ENCODE results near the gene RNF10.
"Not testable (repeated sequence)": the region's sequence is repeated elsewhere in the genome, so short reads cannot be mapped to it uniquely, and the experiment has no call there.

Gene RNF10

DNA sequence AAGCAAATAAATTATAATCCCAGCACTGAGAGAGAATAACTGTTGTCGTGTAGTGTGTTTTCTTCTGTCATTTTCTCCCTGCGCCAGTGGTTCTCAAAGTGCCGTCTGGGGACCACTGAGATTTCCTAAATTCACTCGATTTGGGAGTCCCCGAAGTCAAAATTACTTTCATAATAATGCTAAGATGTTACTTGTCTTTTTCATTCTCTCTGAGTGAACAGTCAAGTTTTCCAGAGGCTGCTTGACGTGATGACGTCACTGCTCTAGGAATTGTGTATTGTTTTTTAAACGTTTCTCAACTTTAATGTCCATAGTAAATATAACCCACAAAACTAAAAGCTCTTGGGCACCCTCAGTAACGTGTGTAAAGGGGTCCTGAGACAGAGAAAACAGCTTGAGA lies 47.8 kb downstream of the RNF10 start:
- no peak for DNase-seq

DNA sequence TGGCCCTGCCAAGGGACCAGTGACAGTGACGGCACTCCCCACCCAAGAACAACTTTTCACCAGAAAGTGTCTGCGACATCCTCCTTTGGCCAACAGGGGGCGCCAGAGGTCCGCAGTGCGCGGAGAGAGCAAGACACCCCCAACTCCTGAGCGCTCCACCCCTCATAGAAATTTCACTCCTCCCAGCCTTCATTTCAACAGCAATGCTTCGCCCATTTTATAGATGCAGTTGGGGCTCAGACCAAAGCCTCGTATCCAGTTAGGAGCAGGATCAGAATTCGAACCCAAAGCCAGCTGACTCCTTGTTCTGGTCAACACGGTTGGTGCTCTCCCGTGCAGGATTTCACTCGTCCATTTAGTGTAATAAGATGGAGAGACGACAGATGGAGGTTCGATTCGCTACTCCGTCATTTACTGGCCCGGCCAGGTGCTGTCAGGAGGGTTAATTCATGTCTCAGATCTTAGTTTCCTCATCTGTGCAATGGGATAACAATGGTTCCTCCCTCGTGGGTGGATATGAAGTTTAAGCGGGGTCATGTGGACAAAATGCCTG lies 49.4 kb downstream of the RNF10 start:
- DNase-seq = peak; percentile 48

DNA sequence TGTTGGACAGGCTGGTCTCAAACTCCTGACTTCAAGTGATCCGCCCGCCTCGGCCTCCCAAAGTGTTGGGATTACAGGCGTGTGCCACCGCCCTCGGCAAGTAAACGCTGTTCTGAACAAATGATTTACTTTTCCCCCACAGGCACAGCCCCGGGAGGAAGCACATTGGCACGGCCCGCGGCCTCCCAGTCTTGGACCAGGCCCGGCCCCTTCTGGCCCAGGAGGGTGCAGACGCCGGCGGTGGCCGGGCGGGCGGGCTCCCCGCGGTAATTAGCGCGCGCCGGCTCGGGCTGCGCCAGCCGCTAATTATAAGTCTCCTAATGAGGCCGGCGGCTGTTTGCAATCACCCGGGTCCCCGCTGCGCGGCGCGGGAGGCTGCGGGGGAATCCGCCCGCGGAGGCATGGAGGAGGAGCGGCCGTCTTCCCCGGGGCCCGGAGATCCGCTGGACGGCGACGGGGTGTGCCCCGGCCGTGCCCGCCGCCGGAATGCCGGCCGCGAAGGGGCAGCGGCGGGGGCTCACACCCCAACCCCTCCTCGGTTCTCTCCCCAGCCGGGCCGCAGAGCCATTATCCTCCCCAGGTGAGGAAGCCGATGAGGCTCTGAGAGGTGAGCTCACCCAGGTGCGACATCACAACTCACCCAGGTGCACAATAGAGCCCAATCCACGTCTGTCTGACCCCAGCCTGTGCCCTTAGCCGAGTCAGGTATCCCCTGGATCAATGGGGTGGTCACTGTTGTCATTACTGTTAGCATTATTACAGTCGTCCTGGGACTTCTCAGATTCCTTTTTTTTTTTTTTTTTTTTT lies 50.4 kb downstream of the RNF10 start:
- DNase-seq = peak; percentile 26

DNA sequence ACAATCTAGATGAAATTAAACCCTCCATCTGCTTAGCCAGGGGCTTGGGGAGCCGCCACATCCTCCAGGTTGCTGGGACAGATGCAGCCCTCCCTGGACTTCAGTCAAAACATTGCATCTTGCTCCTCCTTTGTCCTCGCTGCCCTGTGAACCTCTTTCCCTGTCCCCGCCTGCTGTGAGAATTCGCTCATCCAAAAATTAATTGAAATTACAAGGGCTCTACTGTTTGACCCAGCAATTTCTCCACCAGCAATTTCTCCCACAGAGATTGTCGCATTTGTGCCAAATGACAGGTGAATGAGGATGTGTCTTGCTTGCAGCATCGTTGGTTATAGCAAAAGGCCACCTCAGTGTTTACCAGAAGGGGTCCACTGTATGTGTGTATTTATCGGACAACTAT lies 52.0 kb downstream of the RNF10 start:
- DNase-seq = no peak

DNA sequence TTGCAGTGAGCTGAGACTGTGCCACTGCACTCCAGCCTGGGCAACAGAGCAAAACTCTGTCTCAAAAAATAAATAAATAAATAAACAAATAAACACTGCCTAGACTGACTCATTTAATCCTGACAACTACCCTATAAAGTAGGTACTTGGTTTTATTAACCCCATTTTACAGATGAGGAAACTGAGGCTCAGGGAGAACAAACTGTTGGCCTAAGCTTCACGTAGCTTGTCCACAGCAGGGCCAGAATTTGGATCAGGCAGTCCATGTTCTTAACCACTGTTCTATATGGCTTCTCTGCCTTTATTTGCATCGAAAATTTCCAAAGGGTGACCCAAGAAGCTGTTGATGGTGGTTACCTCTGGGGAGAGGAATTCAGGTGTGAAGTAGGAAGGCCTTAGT lies 52.7 kb downstream of the RNF10 start:
- no peak for DNase-seq

DNA sequence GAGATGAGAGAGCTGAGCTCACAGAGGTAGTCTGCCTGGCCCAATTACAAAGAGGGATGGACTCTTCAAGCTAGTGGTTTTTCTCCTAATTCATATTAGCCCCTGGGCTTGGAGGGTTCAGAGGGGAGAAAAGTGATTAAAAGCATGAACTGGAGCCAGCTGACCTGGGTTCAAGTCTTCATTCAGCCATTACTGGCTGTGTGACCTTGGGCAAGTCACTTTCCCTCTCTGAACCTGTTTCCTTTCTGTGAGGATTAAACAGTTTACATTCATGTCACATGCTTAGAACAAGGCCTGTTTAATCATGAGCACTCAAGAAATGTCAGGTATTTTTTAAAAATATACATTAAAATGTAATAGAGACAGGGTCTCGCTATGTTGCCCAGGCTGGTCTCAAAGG lies 54.2 kb downstream of the RNF10 start:
- DNase-seq = no peak

DNA sequence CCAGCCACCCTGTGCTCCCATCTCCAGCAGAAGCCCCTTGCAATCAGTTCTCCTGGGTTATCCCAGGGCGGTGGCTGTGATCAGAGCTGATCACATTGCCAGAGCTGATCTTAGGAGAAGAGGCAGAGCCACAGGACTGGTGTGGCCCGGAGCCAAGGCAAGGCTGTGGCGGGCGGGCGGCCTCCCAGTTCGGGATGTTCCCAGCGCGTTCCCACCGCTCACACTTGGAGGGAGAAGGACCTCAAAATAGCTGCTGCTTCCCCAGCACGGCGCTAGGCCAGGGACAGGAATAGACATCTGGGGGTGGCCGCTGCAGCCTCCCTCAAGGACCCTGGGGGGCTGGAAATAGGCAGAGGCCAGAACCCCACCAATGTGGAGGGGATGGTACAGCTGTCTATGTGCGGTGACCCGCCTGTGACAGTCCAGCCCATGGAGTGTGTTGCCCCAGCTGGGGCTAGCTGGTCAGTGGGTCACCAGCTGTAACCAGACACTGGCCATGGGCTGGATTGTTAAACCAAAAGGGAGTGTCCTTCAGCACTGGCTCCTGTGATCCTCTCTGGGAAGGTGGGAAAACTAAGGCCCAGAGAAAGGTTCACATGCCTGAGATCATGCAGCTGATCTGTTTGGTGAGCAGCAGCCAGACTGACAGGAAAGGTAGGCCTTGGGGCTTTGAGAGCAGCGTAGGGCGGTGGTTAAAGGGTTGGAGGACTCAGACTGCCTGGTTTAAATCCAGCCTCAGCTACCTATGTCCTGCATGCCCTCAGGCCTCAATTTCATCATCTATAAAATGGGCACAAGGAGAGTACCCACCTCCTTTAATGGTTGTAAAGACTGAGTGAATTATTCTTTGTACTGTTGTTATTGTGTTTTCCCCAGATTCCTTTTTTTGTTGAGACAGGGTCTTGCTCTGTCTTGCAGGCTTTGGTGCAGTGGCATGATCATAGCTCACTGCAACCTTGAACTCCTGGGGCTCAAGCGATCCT lies 55.1 kb downstream of the RNF10 start:
- no peak for DNase-seq

DNA sequence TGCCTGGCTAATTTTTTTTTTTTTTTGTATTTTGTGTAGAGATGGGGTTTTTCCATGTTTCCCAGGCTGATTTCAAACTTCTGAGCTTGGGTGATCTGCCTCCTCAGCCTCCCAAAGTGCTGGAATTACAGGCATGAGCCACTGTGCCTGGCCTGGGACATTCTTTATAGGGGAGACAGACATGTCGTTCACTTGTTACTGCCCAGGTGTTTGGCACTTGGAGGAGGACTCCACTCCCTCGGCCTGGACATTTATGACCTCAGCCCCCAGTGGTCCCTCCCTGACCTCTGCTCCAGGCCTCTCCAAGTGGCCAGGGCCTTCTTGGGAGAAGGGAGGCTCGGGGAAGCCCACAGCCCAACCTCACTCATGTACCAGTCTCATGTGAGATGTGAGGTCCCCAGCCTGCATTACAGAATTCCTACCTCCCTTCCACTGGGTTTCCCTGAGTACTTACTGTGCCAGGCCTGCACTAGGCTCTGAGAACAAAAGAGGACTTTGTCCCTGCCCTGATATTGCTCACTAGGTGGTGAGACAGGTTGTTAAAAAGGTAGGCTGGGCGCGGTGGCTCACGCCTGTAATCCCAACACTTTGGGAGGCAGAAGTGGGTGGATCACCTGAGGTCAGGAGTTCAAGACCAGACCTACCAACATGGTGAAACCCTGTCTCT lies 56.7 kb downstream of the RNF10 start:
- no peak for DNase-seq

DNA sequence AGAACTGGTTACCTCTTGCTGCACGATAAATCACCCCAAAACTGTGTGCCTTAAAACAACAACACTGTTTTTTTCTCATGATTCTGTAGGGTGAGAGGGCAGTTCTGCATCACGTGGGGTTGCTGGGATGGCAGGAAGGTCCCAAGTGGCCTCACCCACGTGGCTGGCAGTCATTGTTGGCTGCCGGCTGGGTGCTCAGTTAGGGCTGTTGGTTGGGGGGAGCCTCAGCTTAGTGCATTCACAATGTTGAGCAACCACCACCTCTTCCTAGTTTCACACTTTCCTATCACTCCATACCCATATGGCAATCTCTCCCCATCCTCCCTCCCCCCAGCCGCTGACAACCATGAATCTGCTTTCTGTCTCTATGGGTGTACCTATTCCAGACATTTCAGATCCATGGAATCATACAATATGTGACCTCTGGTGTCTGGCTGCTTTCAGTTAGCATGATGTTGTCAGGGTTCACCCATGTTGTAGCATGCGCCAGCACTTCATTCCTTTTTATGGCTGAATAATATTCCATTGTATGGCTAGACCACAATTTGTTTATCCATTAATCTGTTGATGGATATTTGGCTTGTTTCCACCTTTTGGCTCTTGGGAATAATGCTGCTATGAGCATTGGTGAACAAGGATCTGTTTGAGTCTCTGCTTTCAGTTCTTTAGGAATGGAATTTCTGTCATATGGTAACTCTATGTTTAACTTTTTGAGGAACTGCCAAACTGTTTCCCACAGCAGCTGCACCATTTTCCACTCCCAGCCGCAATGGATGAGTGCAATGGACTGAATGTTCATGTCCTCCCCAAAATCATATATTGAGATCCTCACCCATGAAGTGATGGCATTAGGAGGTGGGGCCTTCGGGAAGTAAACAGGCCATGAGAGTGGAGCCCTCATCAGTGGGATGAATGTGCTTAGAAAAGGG lies 58.2 kb downstream of the RNF10 start:
- DNase-seq = no peak

DNA sequence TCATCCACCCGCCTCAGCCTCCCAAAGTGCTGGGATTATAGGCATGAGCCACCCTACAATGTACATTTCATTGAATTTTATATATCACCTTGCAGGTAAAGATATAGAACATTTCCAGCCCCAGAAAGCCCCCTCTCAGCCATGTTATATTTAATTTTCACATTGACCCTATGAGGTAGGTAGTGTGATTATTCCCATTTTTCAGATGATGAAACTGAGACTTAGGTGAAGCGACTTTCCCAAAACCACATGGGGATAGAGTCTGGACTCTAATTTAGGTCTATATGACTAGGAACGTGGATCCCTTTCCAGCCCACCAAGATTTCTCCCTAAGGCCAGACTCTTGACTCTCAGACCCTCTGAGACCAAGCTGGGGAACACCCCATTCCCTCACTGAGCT lies 62.7 kb downstream of the RNF10 start:
- DNase-seq = no peak

DNA sequence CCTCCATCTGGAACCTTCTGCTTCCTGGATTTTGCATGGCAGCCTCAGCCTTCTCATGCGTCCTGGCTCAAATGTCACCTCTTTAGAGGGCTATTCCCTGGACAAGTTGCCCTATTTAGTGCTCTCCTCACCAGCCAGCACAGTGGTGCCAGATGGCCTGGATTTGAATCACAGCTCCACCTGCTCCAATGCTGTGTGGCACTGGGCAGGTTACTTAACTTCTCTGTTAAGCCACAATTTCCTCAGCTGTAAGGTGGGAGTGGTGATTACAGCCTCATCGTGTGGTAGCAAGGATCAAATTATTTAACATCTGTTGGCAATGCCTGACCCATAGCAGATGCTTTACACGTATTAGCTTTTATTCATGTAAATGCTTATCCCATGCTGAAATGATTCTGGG lies 63.7 kb downstream of the RNF10 start:
- no peak for DNase-seq

DNA sequence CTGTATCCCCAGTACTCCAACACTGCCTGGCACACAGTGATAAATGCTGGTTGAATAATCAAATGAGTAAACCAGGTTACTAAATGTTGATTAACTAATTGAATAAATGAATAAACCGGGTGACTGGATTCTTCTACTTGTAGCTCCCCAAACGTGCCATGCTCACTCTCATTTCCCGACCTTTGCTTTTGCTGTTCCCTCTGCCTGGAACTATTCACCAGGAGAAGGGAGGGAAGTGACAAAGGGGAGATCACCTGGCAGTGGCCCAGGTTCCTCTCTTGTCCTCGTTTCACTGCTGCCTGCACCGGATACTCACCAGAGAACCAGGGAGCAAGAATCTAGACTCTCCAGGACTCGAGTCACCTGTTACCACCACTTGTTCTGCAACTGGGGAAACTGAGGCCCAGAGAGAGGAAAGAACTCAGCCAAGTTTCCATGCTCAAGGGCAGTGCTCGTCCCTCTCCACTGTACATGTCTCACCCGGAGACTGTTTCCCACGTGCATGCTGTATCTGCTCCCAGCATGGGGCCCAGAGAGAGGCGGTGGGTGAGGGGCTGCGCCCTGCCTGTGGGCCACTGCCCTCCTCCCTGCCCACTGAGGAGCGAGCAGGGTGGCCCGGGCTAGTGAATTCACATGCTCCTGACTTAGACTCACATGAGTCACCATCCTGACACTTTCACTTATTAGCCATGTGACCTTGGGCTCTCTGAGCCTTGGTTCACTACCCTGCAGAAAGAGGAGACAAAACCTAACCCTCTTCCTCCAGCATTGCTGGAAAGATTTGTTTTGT lies 64.7 kb downstream of the RNF10 start:
- DNase-seq = no peak

DNA sequence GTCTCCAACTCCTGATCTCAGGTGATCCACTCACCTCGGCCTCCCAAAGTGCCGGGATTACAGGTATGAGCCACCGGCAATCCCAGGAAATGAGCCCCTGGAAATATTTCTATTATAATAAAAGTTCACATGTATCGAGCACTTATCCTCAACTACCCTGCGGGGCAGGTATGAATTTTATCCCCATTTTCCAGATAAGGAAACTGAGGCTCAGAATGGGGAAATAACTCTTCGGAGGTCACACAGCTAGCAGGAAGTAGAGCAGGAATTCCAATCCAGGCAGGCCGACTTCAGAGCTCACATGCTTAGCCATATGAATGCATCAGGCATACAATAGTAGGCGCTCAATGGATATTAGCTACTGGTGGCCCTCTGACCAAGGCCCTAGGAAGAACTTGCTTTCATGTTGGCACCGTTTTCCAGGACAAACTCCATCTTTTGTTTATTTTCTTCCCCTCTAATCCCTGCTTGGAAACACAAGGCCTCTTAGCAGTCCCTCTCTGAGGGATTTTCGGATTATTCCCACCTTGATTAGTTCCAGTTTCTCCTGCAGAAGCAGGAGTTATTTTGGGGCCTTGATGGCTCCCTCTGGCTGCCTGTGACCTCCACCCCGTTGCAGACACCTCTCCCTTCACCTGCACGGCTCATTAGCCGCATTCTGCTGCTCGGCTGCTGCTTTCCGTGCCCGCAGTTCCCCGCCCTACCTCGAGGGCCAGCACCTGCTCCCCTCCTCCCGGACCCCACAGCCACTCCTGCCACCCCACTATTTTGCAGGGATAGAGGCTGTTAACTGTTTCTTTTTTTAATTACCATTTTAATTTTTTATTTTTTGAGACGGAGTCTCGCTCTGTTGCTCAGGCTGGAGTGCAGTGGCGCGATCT lies 65.8 kb downstream of the RNF10 start:
- no peak for DNase-seq

DNA sequence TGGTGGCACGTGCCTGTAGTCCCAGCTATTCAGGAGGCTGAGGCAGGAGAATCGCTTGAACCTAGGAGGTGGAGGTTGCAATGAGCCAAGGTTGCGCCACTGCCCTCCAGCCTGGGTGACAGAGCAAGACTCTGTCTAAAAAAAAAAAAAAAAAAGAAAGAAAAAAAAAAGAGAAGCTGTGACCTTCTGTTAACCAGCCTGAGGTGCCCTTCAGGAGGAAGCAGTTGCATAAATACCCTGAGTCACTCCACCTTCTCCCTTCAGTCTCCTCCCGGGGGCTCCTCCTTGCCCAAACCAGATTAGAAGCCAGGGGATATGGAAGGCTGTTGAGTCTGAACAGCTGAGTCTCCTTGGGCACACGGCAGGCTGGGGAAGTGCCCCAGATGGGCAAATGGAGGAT lies 68.3 kb downstream of the RNF10 start:
- DNase-seq = not testable (repeated sequence)

DNA sequence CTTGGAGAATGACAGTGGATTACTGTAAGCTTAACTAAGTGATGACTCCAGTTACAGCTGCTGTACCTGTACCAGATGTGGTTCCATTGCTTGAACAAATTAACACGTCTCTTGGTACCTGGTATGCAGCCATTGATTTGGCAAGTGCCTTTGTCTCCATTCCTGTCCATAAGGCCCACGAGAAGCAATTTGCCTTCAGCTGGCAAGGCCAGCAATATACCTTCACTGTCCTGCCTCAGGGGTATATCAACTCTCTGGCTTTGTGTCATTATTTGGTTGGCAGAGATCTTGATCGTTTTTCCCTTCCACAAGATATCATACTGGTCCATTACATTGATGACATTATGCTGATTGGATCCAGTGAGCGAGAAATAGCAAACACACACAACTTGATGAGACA lies 76.4 kb downstream of the RNF10 start:
- no peak for DNase-seq

DNA sequence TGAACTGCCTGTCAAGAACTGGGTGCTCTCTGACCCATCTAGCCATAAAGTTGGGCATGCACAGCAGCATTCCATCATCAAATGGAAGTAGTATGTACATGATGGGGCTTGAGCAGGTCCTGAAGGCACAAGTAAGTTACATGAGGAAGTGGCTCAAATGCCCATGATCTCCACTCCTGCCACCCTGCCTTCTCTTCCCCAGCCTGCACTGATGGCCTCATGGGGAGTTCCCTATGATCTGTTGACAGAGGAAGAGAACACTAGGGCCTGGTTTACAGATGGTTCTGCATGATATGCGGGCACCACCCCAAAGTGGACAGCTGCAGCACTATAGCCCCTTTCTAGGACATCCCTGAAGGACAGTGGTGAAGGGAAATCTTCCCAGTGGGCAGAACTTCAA lies 77.4 kb downstream of the RNF10 start:
- not testable (repeated sequence) for DNase-seq

DNA sequence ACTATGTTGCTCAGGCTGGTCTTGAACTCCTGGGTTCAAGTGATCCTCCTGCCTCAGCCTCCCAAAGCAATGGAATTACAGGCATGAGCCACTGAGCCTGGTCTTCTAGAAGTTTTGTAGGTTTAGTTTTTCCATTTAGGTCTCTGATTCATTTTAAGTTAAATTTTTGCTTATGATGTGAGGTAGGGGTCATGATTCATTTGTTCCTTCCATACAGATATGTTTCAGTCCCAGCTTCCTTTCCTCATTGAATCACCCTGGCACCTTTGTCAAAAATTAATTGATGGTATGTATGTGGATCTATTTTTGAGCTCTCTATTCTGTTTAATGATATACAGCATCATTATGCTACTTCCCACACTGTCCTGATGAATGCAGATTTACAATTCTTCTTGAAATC lies 80.7 kb downstream of the RNF10 start:
- no peak for DNase-seq

DNA sequence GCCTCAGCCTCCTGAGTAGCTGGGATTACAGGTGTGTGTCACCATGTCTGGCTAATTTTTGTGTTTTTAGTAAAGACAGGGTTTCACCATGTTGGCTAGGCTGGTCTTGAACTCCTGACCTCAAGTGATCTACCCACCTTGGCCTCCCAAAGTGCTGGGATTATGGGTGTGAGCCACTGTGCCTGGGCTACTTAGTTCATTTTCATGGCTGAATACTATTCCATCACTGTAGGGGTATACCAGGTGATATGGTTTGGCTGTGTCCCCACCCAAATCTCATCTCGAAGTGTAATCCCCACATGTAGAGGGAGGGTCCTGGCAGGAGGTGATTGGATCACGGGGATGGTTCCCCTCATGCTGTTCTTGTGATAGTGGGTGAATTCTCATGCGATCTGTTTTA lies 83.0 kb downstream of the RNF10 start:
- DNase-seq = not testable (repeated sequence)

DNA sequence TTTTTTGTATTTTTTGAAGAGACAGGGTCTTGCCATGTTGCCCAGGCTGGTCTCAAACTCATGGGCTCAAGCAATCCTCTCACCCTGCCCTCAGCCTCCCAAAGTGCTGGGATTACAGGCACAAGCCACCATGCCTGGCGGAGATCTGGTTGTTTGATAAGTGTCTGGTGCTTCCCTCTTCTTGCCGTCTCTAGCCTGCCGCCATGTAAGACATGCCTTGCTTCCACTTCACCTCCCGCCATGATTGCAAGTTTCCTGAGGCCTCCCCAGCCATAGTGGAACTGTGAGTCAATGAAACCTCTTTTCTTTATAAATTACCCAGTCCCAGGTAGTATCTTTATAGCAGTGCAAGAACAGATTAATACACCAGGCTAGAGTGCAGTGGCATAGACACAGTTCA lies 83.6 kb downstream of the RNF10 start:
- DNase-seq = not testable (repeated sequence)

Measured in NCI-H1436 (cell line).